Retinal pigment epithelial cell (primary cell): ENCODE measurements around the gene LRCH3.
"Not testable (repeated sequence)": the region's sequence is repeated elsewhere in the genome, so short reads cannot be mapped to it uniquely, and the experiment has no call there.

Experiments
- DNase-seq: peaks from one replicate; pipeline ENCODE4 v3.0.0-alpha.2; 2010; ENCODE audit warnings: low read depth
- H3K4me3 ChIP-seq: 2 replicates; pipeline ENCODE4 v1.5.1; 2011; ENCODE audit warnings: mild to moderate bottlenecking, low read length, control low read depth, moderate library complexity
- CTCF ChIP-seq: conservative IDR thresholded peaks from 2 replicates; pipeline ENCODE4 v1.5.1; 2011; ENCODE audit warnings: low read depth, low read length, control low read depth, inconsistent platforms

Gene LRCH3

GRCh38 chr3:197892162-197892561 is 101.1 kb downstream of the LRCH3 start:
- H3K4me3 ChIP-seq, result no peak overlapping the region
- no peak for DNase-seq
- TF ChIP-seq CTCF, result no peak

- H3K4me3 ChIP-seq, result no peak overlapping the region
- TF ChIP-seq CTCF, result no peak
- DNase-seq, result no peak
These were observed 105.4 kb downstream of the LRCH3 start for GRCh38 chr3:197896421-197896820.

- no peak for DNase-seq
- no peak overlapping the region for H3K4me3 ChIP-seq
- no peak for TF ChIP-seq CTCF
These were observed 108.9 kb downstream of the LRCH3 start for GRCh38 chr3:197899833-197900478.

GRCh38 chr3:197901626-197902025 is 110.6 kb downstream of the LRCH3 start:
- no peak for TF ChIP-seq CTCF
- no peak for DNase-seq
- no peak overlapping the region for H3K4me3 ChIP-seq

GRCh38 chr3:197906023-197906849 is 115.2 kb downstream of the LRCH3 start:
- TF ChIP-seq CTCF, result peak; percentile 94
- no peak overlapping the region for H3K4me3 ChIP-seq
- peak; percentile 69 for DNase-seq

- no peak overlapping the region for H3K4me3 ChIP-seq
- TF ChIP-seq CTCF, result no peak
- no peak for DNase-seq
These were observed 115.8 kb downstream of the LRCH3 start for GRCh38 chr3:197906850-197907187.

GRCh38 chr3:197907196-197907595 is 116.1 kb downstream of the LRCH3 start:
- DNase-seq, result no peak
- no peak overlapping the region for H3K4me3 ChIP-seq
- TF ChIP-seq CTCF, result no peak

GRCh38 chr3:197908550-197908949 is 117.5 kb downstream of the LRCH3 start:
- H3K4me3 ChIP-seq, result not testable (repeated sequence)

More at GRCh38 chr3:197908550-197908949, 117.5 kb downstream of the LRCH3 start:
- DNase-seq, result not testable (repeated sequence)
